ENCODE measurements around the gene TTC7B.

DNA sequence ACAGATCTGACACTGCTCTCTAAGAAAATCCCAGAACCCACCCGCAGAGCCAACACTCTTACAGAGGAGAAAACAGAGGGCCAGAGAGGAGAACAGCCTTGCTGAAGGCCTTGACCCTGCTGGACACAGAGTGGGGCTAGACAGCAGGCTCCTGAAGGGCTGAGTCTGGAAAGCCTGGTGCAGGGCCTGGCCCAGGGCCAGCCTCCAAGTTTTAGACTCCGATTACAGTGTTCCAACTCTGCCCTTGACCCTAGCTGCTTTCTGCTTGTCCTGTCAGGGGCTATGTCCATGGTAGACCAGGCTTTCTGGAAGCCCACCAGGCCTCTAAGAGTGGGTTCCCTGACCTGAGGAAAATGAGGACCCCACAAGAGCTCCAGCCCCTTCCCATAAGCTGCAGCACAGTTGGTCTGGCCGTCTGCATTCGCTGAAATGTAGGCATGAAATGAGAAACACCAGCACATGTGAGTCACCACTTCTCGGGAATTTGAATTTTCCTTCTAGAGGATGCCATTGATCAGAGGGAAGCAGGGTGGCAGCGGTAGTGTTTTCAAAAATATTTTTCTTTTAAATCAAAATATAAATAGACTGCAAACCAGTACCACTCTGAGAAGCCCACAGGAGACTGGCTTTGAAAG is 265.0 kb downstream of the TTC7B start:
- TF ChIP-seq CTCF (IDR thresholded peaks at IDR 0.05; ENCODE audit: insufficient read depth, low read length) (no peak), GABPA (IDR thresholded peaks at IDR 0.05; ENCODE audit: low read depth) (no peak)

All from HL-60 (cell line).